MM.1S (cell line): Measurements from ENCODE around the gene FZD7.

Experiments
- DNase-seq: peaks from one replicate; pipeline ENCODE4 v3.0.0-alpha.2; 2015
- H2AFZ ChIP-seq: fragments of 300-600 bp; sonication (generic); 2 replicates; pipeline ENCODE4 v1.6.0; 2016; ENCODE audit warnings: antibody characterized with exemption, low read length
- H3F3A ChIP-seq: fragments of 300-600 bp; sonication (generic); 2 replicates; pipeline ENCODE4 v1.6.1; 2016; ENCODE audit warnings: mild to moderate bottlenecking, antibody characterized with exemption, low read length, moderate library complexity, mixed read lengths; ENCODE audit not compliant: insufficient read depth
- H3K27ac ChIP-seq: fragments of 300-600 bp; sonication (generic); 2 replicates; pipeline ENCODE4 v1.5.1; 2016; ENCODE audit warnings: mild to moderate bottlenecking, low read length
- H3K27me3 ChIP-seq: fragments of 300-600 bp; sonication (generic); replicated peaks from 2 replicates; pipeline ENCODE4 v1.6.0; 2016; ENCODE audit warnings: low read length; ENCODE audit not compliant: insufficient read depth
- H3K36me3 ChIP-seq: fragments of 300-600 bp; sonication (generic); replicated peaks from 2 replicates; pipeline ENCODE4 v1.6.1; 2016; ENCODE audit warnings: mild to moderate bottlenecking, low read length, mixed read lengths; ENCODE audit not compliant: insufficient read depth
- H3K4me1 ChIP-seq: fragments of 300-600 bp; sonication (generic); 2 replicates; pipeline ENCODE4 v1.6.1; 2016; ENCODE audit warnings: low read length, mixed read lengths
- H3K4me2 ChIP-seq: fragments of 300-600 bp; sonication (generic); 2 replicates; pipeline ENCODE4 v1.6.0; 2016; ENCODE audit warnings: low read depth, low read length
- H3K4me3 ChIP-seq: fragments of 300-600 bp; sonication (generic); 2 replicates; pipeline ENCODE4 v1.5.1; 2016; ENCODE audit warnings: low read length, mixed read lengths
- H3K79me2 ChIP-seq: fragments of 300-600 bp; sonication (generic); 2 replicates; pipeline ENCODE4 v1.6.1; 2016; ENCODE audit warnings: mixed run types, low read length, mixed read lengths
- H3K9ac ChIP-seq: fragments of 300-600 bp; sonication (generic); 2 replicates; pipeline ENCODE4 v1.6.1; 2016; ENCODE audit warnings: low read length, mixed read lengths
- H3K9me2 ChIP-seq: fragments of 300-600 bp; sonication (generic); replicated peaks from 2 replicates; pipeline ENCODE4 v1.6.1; 2016; ENCODE audit warnings: mild to moderate bottlenecking, low read length, mixed read lengths; ENCODE audit not compliant: insufficient read depth
- H3K9me3 ChIP-seq: fragments of 300-600 bp; sonication (generic); replicated peaks from 2 replicates; pipeline ENCODE4 v1.6.1; 2016; ENCODE audit warnings: mild to moderate bottlenecking, low read length, mixed read lengths; ENCODE audit not compliant: insufficient read depth
- H4K20me1 ChIP-seq: fragments of 300-600 bp; sonication (generic); 2 replicates; pipeline ENCODE4 v1.6.1; 2016; ENCODE audit warnings: mild to moderate bottlenecking, low read length, moderate library complexity, mixed read lengths; ENCODE audit not compliant: insufficient read depth
- CTCF ChIP-seq: fragments of 300-600 bp; sonication (generic); IDR thresholded peaks from 2 replicates; pipeline ENCODE4 v1.5.1; 2016; ENCODE audit warnings: antibody characterized with exemption, low read length, mixed read lengths
- EZH2 ChIP-seq: fragments of 300-600 bp; sonication (generic); optimal IDR thresholded peaks from 2 replicates; pipeline ENCODE3; 2017; ENCODE audit warnings: low read depth, mild to moderate bottlenecking, antibody characterized with exemption, low read length, mixed read lengths
- EZH2phosphoT487 ChIP-seq: fragments of 300-600 bp; sonication (generic); IDR thresholded peaks from 2 replicates; pipeline ENCODE4 v1.6.1; 2018; ENCODE audit warnings: antibody characterized with exemption, low read length

Gene FZD7

GRCh38 chr2:202061695-202062094, 28.0 kb downstream of the FZD7 start:
- H3K9me3 ChIP-seq, result no peaks in the 10 kb centered on the region
- DNase-seq, result no peak
- H3K4me2 ChIP-seq, result no peak overlapping the region
- no peak overlapping the region for H3K27ac ChIP-seq
- no peaks in the 10 kb centered on the region for H3K36me3 ChIP-seq
- no peaks in the 10 kb centered on the region for H3K9me2 ChIP-seq
- no peaks in the 10 kb centered on the region for H3K4me1 ChIP-seq
- TF ChIP-seq EZH2 (no peak), EZH2phosphoT487 (no peak), CTCF (no peak)
- H3F3A ChIP-seq, result no peaks in the 10 kb centered on the region
- no peaks in the 10 kb centered on the region for H4K20me1 ChIP-seq
- H3K9ac ChIP-seq, result no peak overlapping the region
- H2AFZ ChIP-seq, result no peak overlapping the region
- no peak overlapping the region for H3K4me3 ChIP-seq
- H3K27me3 ChIP-seq, result no peaks in the 10 kb centered on the region
- H3K79me2 ChIP-seq, result no peaks in the 10 kb centered on the region

GRCh38 chr2:202064171-202064880, 30.7 kb downstream of the FZD7 start:
- Histone ChIP-seq H3K9me2 (no peaks in the 10 kb centered on the region), H3K9me3 (no peaks in the 10 kb centered on the region), H3K36me3 (no peaks in the 10 kb centered on the region), H2AFZ (no peak overlapping the region), H3F3A (no peaks in the 10 kb centered on the region), H3K4me3 (no peak overlapping the region), H3K4me1 (no peaks in the 10 kb centered on the region), H3K79me2 (no peaks in the 10 kb centered on the region), H4K20me1 (no peaks in the 10 kb centered on the region), H3K4me2 (no peak overlapping the region), H3K9ac (no peak overlapping the region), H3K27me3 (no peaks in the 10 kb centered on the region), H3K27ac (no peak overlapping the region)
- DNase-seq, result no peak
- TF ChIP-seq CTCF (no peak), EZH2 (no peak), EZH2phosphoT487 (no peak)

GRCh38 chr2:202064881-202065230, 31.2 kb downstream of the FZD7 start:
- H3K9me3 ChIP-seq, result no peaks in the 10 kb centered on the region
- no peak overlapping the region for H3K4me2 ChIP-seq
- H3K27ac ChIP-seq, result no peak overlapping the region
- DNase-seq, result no peak
- no peak overlapping the region for H2AFZ ChIP-seq
- no peak overlapping the region for H3K9ac ChIP-seq
- no peaks in the 10 kb centered on the region for H3K27me3 ChIP-seq
- no peak overlapping the region for H3K4me3 ChIP-seq
- no peaks in the 10 kb centered on the region for H3K36me3 ChIP-seq
- TF ChIP-seq CTCF (no peak), EZH2 (no peak), EZH2phosphoT487 (no peak)
- H3F3A ChIP-seq, result no peaks in the 10 kb centered on the region
- no peaks in the 10 kb centered on the region for H3K9me2 ChIP-seq
- H4K20me1 ChIP-seq, result no peaks in the 10 kb centered on the region
- H3K4me1 ChIP-seq, result no peaks in the 10 kb centered on the region
- no peaks in the 10 kb centered on the region for H3K79me2 ChIP-seq
